ENCODE measurements around the gene ATG9B. TPM values are rescaled to one million over a fixed set of nuclear protein-coding genes. Genes with fewer than 3 reads are reported as not detected.

ATG9B gene
- total RNA-seq, 1 donor from 2014 or later, result 1.8 TPM

DNA sequence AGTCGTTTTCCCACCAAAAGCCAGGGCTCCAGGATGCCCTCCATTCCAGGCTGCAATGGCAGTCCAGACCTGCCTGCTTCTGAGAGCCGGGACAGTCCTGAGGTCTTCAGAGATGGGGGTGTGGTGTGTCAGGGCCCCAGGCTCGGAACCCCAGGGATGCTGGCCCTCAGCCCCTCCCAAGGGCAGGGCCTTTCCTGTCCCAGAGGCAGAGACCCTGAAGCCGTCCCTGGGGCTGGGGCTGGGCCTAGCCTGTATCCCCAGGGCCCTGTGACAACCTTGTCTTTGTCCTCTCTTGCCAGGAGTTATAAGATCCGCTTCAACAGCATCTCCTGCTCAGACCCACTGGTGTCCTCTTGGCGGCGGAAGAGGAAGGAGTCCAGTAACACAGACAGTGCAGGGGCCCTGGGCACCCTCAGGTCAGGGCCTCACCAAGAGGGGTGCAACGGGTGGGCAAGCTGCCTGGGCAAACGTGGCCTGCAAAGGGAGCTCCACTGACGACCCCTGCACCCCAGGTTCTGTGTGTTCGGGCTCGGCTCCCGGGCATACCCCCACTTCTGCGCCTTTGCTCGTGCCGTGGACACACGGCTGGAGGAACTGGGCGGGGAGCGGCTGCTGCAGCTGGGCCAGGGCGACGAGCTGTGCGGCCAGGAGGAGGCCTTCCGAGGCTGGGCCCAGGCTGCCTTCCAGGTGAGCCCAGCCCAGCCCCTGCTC is 17.5 kb downstream of the ATG9B start:
- CTCF ChIA-PET, result interaction anchor here (2.3 kb wide), 1 partner anchor 11 kb away, joined by 7 read pairs; no protein-coding TSS in a partner anchor
- DNase-seq (no peak), ATAC-seq (ENCODE audit: low read depth) (no peak)
- Mint-ChIP-seq H3K27ac (no peak overlapping the region), H3K36me3 (ENCODE audit: low read depth) (no peaks in the 10 kb centered on the region), H3K4me3 (no peak overlapping the region), H3K27me3 (peaks cover 6% of the 10 kb centered on the region), H3K9me3 (no peaks in the 10 kb centered on the region), H3K4me1 (peaks cover 9% of the 10 kb centered on the region)
- POLR2A ChIA-PET, result no interaction called here
- TF ChIP-seq CTCF (IDR thresholded peaks at IDR 0.05), result no peak
- intact Hi-C loops (cut with micrococcal nuclease), result no loop called here

DNA sequence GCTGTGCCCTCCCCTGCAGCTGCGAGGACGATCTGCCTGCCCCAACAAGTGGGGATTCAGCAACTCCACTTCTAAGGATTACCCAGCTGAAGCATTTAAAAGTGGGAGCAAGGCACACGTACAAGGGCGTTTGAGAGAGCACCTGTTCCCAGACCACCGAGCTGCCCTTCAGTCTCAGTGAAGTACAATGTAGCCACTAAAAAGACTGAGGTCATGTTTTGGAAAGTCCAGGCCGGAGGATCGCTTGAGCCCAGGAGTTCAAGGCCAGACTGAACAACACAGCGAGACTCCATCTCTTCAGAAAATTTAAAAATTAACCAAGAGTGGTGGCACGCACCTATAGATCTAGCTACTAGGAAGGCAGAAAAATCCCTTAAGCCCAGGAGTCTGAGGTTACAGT is 18.7 kb downstream of the ATG9B start:
- TF ChIP-seq CTCF (IDR thresholded peaks at IDR 0.05), result no peak
- Mint-ChIP-seq H3K27me3 (peaks cover 6% of the 10 kb centered on the region), H3K4me3 (no peak overlapping the region), H3K27ac (no peak overlapping the region), H3K4me1 (peaks cover 8% of the 10 kb centered on the region), H3K9me3 (no peaks in the 10 kb centered on the region), H3K36me3 (ENCODE audit: low read depth) (no peaks in the 10 kb centered on the region)
- ChIA-PET POLR2A (no interaction called here), CTCF (no interaction called here)
- no peak for DNase-seq
- intact Hi-C loops (cut with micrococcal nuclease), result no loop called here
- ATAC-seq (ENCODE audit: low read depth), result no peak

GRCh38 chr7:151003572-151003971 is 20.7 kb downstream of the ATG9B start:
- ChIA-PET CTCF (no interaction called here), POLR2A (interaction anchor here (1.2 kb wide), 1 partner anchor 15 kb away, joined by 4 read pairs; no protein-coding TSS in a partner anchor)
- no peak for TF ChIP-seq CTCF (IDR thresholded peaks at IDR 0.05)
- Mint-ChIP-seq H3K4me3 (no peak overlapping the region), H3K4me1 (peaks cover 8% of the 10 kb centered on the region), H3K27me3 (peaks cover 6% of the 10 kb centered on the region), H3K27ac (no peak overlapping the region), H3K36me3 (ENCODE audit: low read depth) (no peaks in the 10 kb centered on the region), H3K9me3 (no peaks in the 10 kb centered on the region)
- no peak for DNase-seq
- intact Hi-C loops (cut with micrococcal nuclease), result no loop called here
- no peak for ATAC-seq (ENCODE audit: low read depth)

DNA sequence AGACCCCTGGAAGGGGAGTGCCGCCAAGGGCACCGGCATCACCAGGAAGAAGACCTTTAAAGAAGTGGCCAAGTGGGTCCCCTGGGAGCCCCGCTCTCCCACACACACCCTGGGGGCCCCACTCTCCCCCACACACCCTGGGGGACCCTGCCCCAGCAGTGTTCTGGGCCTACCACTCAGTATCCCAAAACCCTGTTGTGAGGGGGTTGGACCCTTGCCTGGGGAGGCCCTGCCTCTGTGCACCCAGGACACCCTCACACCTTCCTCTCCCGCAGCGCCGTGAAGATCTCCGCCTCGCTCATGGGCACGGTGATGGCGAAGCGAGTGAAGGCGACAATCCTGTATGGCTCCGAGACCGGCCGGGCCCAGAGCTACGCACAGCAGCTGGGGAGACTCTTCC is 22.7 kb downstream of the ATG9B start:
- Mint-ChIP-seq H3K4me3 (no peak overlapping the region), H3K27me3 (peaks cover 19% of the 10 kb centered on the region), H3K4me1 (peaks cover 1% of the 10 kb centered on the region), H3K27ac (no peak overlapping the region), H3K36me3 (ENCODE audit: low read depth) (no peaks in the 10 kb centered on the region), H3K9me3 (no peaks in the 10 kb centered on the region)
- ChIA-PET CTCF (no interaction called here), POLR2A (no interaction called here)
- TF ChIP-seq CTCF (IDR thresholded peaks at IDR 0.05), result no peak
- DNase-seq (no peak), ATAC-seq (ENCODE audit: low read depth) (no peak)
- intact Hi-C loops (cut with micrococcal nuclease), result no loop called here

DNA sequence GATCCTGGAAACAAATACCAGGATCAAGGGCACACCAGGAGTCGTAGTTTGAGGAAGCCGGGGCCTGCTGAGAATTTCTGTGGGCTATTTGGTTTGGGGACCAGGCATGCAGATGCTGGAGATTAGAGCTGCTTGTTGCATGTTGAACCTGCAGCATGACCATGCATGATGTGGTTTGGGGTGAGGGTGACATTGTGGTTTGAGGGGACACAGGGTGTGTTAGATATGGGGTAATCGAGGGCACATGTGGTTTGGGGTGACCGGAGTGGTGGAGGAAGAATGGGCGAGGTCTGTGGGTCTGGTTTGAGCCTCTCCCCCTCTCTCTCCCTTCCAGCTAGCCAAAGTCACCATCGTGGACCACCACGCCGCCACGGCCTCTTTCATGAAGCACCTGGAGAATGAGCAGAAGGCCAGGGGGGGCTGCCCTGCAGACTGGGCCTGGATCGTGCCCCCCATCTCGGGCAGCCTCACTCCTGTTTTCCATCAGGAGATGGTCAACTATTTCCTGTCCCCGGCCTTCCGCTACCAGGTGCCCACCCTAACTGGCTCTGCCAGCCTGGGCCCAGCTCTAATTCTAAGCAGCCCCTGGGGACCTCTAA is 23.3 kb downstream of the ATG9B start:
- TF ChIP-seq CTCF (IDR thresholded peaks at IDR 0.05), result no peak
- intact Hi-C loops (cut with micrococcal nuclease), result no loop called here
- ATAC-seq (ENCODE audit: low read depth), result no peak
- ChIA-PET CTCF (no interaction called here), POLR2A (no interaction called here)
- H3K4me3 Mint-ChIP-seq, result no peak overlapping the region
- no peak for DNase-seq
- no peak overlapping the region for H3K27ac Mint-ChIP-seq
- H3K27me3 Mint-ChIP-seq, result peaks cover 19% of the 10 kb centered on the region
- H3K36me3 Mint-ChIP-seq (ENCODE audit: low read depth), result no peaks in the 10 kb centered on the region
- peaks cover 1% of the 10 kb centered on the region for H3K4me1 Mint-ChIP-seq
- no peaks in the 10 kb centered on the region for H3K9me3 Mint-ChIP-seq

Measured in activated B cell treated with CpG ODN at 0.5 μM for 24 hours (primary cell).